Peyer's patch (tissue), 4 donors: Measurements from ENCODE around the gene C17orf78. TPM values are rescaled to one million over a fixed set of nuclear protein-coding genes. Genes with fewer than 3 reads are reported as not detected.
"Not testable (repeated sequence)": the region's sequence is repeated elsewhere in the genome, so short reads cannot be mapped to it uniquely, and the experiment has no call there.

Experiments used
- DNase-seq, 3 donors: peaks; one replicate each; pipeline ENCODE4 v3.0.0-alpha.2; 2017 to 2019
- H3K27ac ChIP-seq, 4 donors: fragments of 200-600 bp; sonication (generic); one replicate each; pipeline ENCODE4 v1.5.1; 2016 to 2019
- H3K27me3 ChIP-seq, 2 donors: fragments of 200-600 bp; sonication (generic); one replicate each; pipeline ENCODE4 v1.5.1; 2019
- H3K36me3 ChIP-seq, 3 donors: fragments of 200-600 bp; sonication (generic); one replicate each; pipeline ENCODE4 v1.5.1; 2016 to 2019
- H3K4me1 ChIP-seq, 4 donors: fragments of 200-600 bp; sonication (generic); one replicate each; pipeline ENCODE4 v1.5.1; 2016 to 2019
- H3K4me3 ChIP-seq, 4 donors: fragments of 200-600 bp; sonication (generic); 1 replicate in 3 of 4; 2 replicates in 1 of 4; pipeline ENCODE4 v1.5.1; 2016 to 2019; ENCODE audit warnings: mild to moderate bottlenecking in 1 of 4
- H3K9me3 ChIP-seq, 4 donors: fragments of 200-600 bp; sonication (generic); one replicate each; pipeline ENCODE4 v1.5.1; 2016 to 2019; ENCODE audit warnings: mild to moderate bottlenecking in 1 of 4
- CTCF ChIP-seq, 6 experiments: fragments of 450-650 bp in 4 of 6; fragments of 200-600 bp in 2 of 6; sonication (generic) in 1 of 6; IDR thresholded peaks; one replicate each; pipeline ENCODE4 v1.5.1; 2017 to 2019; ENCODE audit warnings: antibody characterized with exemption in 6 of 6, mild to moderate bottlenecking in 3 of 6, moderate library complexity in 1 of 6
- POLR2A ChIP-seq, 2 donors: fragments of 450-650 bp; IDR thresholded peaks; one replicate each; pipeline ENCODE4 v1.5.1; 2017; ENCODE audit warnings: antibody characterized with exemption in 2 of 2, mild to moderate bottlenecking in 2 of 2, moderate library complexity in 2 of 2
- total RNA-seq, 4 donors: library from RNA; depleted of rRNA; stranded (reverse); fragments of >200 nt; gene quantifications; one replicate each; pipeline ENCODE4 v1.1.0, GENCODE V29; 2016

The C17orf78 gene
- total RNA-seq, 4 donors from 2014 or later: 5.0 to 105 (median 73.9) TPM

DNA sequence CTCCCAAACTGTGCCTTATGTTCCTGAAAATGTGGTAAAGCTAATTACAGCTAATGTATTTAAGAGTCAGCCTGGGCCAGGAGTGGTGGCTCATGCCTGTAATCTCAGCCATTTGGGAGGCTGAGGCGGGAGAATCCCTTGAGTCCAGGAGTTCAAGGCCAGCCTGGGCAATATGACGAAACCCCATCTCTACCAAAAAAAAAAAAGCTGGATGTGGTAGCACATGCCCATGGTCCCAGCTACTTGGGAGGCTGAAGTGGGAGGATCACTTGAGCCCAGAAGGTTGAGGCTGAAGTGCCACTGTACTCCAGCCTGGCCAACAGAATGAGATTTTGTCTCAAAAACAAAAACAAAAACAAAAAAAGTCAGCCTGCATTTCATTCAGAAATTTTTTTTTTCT lies 33.2 kb upstream of the C17orf78 start:
- Histone ChIP-seq H3K4me1 (no peaks in the 10 kb centered on the region), H3K27me3 (no peaks in the 10 kb centered on the region), H3K36me3 (peaks cover 0 to 11% (median 0%) of the 10 kb centered on the region in 3 donors), H3K27ac (no peak overlapping the region), H3K9me3 (no peaks in the 10 kb centered on the region), H3K4me3 (no peak overlapping the region)
- TF ChIP-seq POLR2A (IDR thresholded peaks at IDR 0.05): no peak
- TF ChIP-seq CTCF (IDR thresholded peaks at IDR 0.05): no peak
- DNase-seq: no peak

DNA sequence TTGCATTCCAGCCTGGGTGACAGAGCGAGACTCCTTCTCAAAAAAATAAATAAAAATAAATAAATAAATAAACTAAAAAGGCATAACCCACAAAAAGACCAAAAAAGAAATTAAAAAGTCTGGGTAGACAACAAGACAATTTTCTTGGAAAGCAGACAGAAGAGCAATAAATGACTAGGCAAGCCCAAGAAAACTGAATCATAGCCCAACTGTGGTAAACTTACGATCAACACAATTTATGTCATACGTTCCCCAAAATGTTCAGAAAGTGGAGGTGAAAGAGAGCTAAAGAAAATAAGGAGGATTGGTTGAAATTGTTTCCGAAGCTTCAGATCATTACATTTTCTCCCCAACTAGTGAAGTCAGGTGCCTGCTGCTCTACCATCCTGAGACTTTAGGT lies 31.3 kb upstream of the C17orf78 start:
- no peaks in the 10 kb centered on the region for H3K36me3 ChIP-seq

DNA sequence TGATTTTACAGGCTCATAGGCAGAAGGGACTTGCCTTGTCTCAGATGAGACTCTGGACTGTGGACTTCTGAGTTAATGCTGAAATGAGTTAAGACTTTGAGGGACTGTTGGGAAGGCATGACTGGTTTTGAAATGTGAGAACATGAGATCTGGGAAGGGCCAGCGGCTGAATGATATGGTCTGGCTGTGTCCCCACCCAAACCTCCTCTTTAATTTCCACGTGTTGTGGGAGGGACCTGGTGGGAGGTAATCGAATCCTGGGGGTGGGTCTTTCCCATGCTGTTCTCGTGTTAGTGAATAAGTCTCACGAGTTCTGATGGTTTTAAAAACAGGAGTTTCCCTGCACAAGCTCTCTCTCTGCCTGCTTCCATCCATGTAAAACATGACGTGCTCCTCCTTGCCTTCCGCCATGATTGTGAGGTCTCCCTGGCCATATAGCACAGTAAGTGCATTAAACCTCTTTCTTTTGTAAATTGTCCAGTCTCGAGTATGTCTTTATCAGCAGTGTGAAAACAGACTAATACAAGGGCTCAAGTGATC lies 28.9 kb upstream of the C17orf78 start:
- not testable (repeated sequence) for H3K27ac ChIP-seq

More for the DNA sequence above, 31.3 kb upstream of the C17orf78 start:
- Histone ChIP-seq H3K27me3 (no peaks in the 10 kb centered on the region), H3K4me3 (no peak overlapping the region), H3K4me1 (no peaks in the 10 kb centered on the region), H3K27ac (no peak overlapping the region), H3K9me3 (no peaks in the 10 kb centered on the region)
- DNase-seq: no peak
- TF ChIP-seq POLR2A (IDR thresholded peaks at IDR 0.05) (no peak), CTCF (IDR thresholded peaks at IDR 0.05) (no peak)

DNA sequence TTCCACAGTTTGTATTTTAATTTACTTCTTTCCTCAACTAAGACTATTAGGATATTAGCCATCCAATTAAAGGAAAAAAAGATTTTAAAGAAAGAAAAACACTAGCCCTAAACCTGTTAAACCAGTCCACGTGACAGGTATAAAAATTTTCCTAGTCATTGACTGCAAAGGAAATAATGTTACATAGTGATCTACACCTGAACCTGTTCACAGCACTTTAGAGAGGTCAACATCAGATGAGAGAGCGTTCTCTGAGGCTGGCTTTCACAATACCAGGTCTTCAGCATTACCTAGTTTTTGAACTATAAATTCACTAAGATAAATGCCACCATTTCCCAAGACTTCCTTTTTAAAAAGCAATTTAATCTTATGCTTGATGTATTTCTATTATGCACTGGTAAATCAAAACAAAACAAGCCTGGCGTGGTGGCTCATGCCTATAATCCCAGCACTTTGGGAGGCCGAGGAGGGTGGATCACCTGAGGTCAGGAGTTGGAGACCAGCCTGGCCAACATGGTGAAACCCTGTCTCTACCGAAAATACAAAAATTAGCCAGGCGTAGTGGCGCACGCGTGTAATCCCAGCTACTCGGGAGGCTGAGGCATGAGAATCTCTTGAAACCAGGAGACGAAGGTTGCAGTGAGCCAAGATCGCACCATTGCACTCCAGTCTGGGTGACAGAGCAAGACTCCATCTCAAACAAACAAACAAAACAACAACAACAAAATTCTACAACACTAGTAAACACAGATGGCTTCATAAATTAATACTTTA lies 18.8 kb upstream of the C17orf78 start:
- not testable (repeated sequence) for H3K27me3 ChIP-seq, H3K27ac ChIP-seq, H3K36me3 ChIP-seq, DNase-seq, H3K4me3 ChIP-seq, H3K9me3 ChIP-seq
- H3K4me1 ChIP-seq: peaks cover 0 to 24% (median 0%) of the 10 kb centered on the region in 4 donors

More for the DNA sequence above, 28.9 kb upstream of the C17orf78 start:
- not testable (repeated sequence) for H3K36me3 ChIP-seq, H3K27me3 ChIP-seq, H3K9me3 ChIP-seq, H3K4me3 ChIP-seq, DNase-seq, H3K4me1 ChIP-seq

- Histone ChIP-seq H3K36me3 (no peaks in the 10 kb centered on the region), H3K4me1 (peaks cover 0 to 24% (median 0%) of the 10 kb centered on the region in 4 donors), H3K4me3 (peak overlapping the region; percentile 56 to 95 (median 78)), H3K27ac (peak overlapping the region; percentile 62 to 84 (median 79)), H3K9me3 (no peaks in the 10 kb centered on the region), H3K27me3 (no peaks in the 10 kb centered on the region)
- TF ChIP-seq POLR2A (IDR thresholded peaks at IDR 0.05) (peak in 1 of 2 donors; percentile 9), CTCF (IDR thresholded peaks at IDR 0.05) (no peak)
- DNase-seq: peak; percentile 56 to 67 (median 64)
These were observed 17.5 kb upstream of the C17orf78 start for GRCh38 chr17:37358098-37358829.

DNA sequence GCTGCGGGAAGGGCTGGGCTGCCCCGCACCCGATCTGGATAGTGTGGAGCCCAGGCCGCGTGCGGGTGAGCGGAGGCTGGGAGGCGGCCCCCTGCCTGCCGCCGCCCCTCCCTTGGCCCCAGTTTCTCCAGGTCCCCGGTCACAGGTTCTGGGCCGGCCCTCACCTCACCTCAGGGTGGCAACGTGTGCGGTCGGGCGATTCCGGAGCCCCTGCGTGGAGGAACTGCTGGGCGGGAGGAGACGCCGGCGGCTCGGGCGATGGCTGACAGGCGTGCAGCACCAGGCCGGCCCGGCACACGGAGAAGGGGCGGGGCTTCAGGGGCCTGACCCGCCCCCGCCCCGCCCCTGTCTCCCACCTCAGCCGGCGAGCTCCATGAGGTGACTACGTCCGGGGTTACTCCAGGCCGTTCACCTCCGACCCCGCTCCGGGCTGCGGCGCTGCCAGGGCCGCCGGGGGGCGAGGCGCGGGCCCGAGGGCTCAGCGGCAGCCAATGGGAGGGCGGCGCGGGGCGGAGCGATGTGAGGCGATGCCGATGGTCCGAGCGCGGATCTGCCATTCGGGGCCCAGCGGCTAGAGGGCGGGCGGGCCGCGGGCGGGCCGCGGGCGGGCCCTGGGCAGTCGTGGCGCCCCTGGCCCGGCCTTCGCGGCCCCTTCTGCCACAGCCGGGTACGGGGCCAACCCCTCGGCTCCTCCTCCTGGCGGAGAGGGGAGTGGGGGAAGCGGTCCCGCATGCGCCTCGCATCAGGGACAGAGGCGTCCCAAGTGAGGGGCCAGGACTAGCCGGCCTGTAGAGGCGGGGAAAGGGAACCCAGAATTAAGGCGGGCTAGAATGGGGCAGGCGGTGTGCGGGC lies 16.7 kb upstream of the C17orf78 start:
- H3K27me3 ChIP-seq: no peaks in the 10 kb centered on the region
- no peaks in the 10 kb centered on the region for H3K9me3 ChIP-seq
- TF ChIP-seq CTCF (IDR thresholded peaks at IDR 0.05) (peak; percentile 10 to 58 (median 50)), POLR2A (IDR thresholded peaks at IDR 0.05) (peak; percentile 5 to 51)
- no peaks in the 10 kb centered on the region for H3K36me3 ChIP-seq
- H3K4me1 ChIP-seq: peaks cover 0 to 24% (median 0%) of the 10 kb centered on the region in 4 donors
- DNase-seq: peak; percentile 92 to 97 (median 96)
- peak overlapping the region; percentile 62 to 84 (median 79) for H3K27ac ChIP-seq
- H3K4me3 ChIP-seq: peak overlapping the region; percentile 56 to 95 (median 78)
